Fibroblast of skin of left biceps (primary cell): ENCODE data around the gene GNAS.
"Not testable (repeated sequence)": the region's sequence is repeated elsewhere in the genome, so short reads cannot be mapped to it uniquely, and the experiment has no call there.

ENCODE experiments used
- DNase-seq, 2 experiments: peaks; one replicate each; pipeline ENCODE4 v3.0.0-alpha.2; 2013; ENCODE audit warnings: low read depth in 2 of 2

GNAS gene

GRCh38 chr20:58852543-58853271, at the start of gene GNAS:
GNAS (plus strand) TSS chr20:58852716.
- DNase-seq = no peak

- DNase-seq = no peak
Measured at GRCh38 chr20:58803533-58803932, 49.0 kb upstream of the GNAS start.

DNA sequence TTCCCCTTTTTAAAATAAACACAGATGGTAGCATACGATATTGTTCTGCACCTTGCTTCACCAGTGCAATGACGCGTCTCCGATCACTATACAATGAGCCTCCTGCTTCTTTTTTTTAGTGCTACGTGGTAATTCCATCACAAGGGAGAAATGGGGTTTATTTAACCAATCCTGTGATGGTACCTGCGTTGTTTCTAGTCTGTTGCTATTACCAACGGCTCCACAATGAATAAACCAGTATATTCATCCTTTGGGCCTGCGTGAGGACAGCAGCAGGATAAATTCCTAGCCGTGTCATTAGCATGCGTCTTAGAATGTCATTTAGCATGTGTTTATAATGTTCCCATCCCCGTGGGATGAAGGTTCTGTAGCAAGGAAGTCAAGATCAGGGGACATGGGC, 44.7 kb upstream of the GNAS start:
- no peak for DNase-seq

DNA sequence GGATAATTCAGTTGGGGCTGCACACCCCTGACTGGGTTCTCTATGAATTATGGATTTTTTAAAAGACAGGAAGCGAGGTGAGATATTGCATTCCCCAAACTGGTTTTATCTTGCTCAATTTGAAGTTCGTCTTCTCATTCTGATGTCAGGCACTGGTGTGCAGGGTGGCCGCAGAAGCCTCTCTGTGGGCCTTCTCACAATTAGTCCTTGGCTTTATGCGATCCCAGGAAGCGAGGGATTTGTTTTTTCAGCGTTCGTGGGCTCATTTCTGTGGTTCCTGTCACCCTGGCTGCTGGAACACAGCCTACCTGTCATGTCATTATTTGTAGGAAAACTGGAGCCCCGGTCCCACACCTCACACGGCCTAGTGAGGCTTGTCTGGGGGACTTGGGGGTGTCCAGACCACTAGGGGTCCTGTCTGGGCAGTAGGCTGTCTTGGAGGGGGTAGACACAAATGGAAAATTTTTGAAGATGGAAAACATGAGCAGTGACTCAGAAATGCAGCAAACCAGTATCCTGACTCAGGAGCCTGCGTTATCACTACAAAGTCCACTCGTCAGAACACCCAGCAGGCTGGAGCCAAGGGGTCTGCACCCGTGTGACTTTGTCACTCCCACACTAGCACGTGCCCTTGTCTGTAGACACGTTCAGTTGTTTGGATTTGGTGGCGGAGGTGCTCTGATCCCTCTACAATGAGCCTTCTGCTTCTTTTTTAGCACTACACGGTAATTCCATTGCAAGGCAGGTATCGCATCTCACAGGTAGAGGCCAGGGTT, 44.1 kb upstream of the GNAS start:
- DNase-seq = no peak

DNA sequence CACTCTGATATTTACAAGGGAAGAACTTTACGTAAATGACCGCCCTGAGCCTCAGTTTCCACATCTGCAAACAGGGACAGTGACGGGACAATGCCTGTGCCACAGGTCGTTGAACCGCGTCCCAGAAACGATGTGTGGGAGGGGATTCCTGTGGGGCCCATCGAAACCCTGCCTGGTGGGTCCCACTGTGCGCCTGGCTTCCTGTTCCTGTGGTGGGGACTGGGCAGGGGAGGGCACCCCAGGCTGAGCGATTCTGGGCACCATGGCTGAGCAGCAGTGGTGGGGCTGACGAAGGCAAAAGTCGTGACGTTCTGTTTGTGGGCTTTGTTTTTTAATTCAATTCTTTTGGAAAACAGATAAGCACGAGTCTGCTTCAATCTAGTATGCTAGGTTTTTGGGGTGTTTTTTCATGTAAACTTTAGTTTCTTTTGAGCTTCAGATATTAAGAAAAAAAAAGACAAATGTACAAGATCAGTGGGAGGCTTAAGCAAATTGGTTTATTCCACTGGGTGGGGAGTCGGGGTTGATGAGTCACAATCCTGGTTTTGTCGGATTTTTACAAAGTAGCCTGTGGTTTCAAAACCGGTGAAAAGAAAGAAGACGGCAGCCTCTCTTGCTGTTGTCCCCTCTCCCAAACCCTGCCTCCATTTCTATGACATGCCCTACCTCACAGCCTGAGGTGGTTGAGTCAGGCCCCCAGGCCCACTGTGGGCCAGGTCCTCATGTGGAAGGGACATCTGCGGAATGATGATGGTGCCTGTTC, 42.2 kb upstream of the GNAS start:
- DNase-seq = no peak

- DNase-seq = no peak
Measured at GRCh38 chr20:58810879-58811250, 41.7 kb upstream of the GNAS start.

DNA sequence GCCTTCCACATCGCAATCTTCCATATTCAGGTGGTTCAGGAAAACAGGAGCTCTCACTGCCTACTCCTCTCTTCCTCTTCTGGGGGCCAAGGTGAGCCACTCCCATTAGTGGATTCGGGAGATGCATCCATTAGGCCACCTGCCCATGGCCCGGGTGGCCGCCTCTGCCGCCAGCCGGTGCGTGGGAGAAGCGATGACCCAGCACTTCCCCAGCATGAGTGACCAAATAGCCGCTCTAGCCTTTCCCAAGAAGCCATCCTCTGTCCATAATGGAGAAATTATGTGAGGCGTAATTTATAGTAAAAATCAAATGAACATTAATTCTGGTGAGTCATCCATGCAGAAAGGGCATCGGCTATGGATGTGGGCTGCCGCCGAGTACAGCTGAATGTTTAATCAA, 41.2 kb upstream of the GNAS start:
- DNase-seq = no peak

- DNase-seq = no peak
Measured at GRCh38 chr20:58813369-58813768, 39.1 kb upstream of the GNAS start.

GRCh38 chr20:58815448-58815847, 37.1 kb upstream of the GNAS start:
- DNase-seq = no peak

- DNase-seq = no peak
Measured at GRCh38 chr20:58816051-58816450, 36.5 kb upstream of the GNAS start.

GRCh38 chr20:58816957-58817651, 35.4 kb upstream of the GNAS start:
- DNase-seq = no peak

GRCh38 chr20:58817748-58818147, 34.8 kb upstream of the GNAS start:
- DNase-seq = no peak

- peak; percentile 87 to 89 for DNase-seq
Measured at GRCh38 chr20:58818586-58819285, 33.8 kb upstream of the GNAS start.

- DNase-seq = no peak
Measured at GRCh38 chr20:58819921-58820320, 32.6 kb upstream of the GNAS start.

GRCh38 chr20:58820515-58820914, 32.0 kb upstream of the GNAS start:
- not testable (repeated sequence) for DNase-seq

DNA sequence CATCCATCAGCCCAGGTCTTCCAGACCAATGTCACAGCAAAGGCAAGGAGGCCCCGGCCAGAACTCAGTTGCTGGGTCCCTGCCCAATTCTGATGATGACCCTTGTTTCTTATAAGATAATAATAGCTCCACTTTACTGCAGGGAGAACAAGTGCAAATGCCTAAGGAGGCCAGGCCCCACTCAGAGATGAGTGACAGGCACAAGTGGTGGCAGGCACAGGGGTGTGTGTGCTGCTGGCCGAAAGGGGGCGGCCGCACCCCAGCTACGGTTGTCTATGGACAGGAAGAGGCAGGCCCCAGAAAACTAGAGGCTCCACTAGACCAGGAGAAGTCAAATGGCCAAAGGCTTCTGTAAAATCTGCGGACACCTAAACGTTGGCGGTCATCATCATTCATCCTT, 30.4 kb upstream of the GNAS start:
- DNase-seq = no peak

DNA sequence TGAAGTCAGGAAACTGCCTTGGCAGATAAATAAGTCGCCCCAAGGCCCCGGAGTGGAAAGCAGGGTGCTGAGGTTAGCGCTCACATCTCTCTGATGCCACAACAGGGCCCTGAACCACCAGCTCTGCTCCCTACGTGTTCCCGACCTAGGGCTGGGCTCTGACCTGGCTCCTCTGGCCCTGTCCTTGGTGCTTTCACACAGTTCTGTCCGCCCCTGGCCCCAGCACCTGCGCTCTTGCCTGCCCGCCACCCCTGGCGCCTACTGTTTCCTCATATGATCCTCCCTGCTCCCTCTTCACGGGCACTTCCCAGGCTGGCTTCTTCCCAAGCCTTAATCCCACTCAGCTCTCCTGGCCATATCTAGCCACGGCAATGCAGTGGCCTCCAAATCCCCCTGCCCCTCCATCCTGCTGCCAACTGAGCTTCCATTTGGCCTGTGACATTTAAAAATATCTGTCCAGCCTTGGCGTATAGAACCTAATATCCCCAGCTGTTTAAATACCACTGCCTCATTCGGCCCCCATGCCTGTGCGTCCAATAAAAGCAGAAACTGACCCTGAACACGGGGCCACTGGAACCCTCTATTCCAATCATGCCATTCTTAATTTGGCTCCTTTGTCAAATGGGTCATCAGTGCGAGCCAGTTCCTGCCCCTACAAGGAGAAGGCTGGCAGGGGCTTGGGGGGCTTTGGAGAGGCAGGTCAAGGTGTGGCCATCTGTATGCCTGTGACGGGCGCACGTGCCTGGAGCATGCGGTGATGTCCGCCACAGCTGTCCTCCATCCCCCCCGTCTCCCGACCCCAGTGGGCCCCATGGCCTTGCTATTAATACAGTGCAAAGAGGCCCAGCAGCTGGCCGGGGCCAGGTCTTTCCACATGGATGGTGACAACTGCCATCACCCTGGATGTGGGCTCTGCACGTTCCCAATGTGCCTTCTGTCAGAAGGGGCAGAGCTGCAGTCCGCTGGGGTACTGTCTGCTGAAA, 29.5 kb upstream of the GNAS start:
- DNase-seq = no peak

- DNase-seq = no peak
Measured at GRCh38 chr20:58824843-58825242, 27.7 kb upstream of the GNAS start.

GRCh38 chr20:58825450-58825849, 27.1 kb upstream of the GNAS start:
- DNase-seq = no peak

- no peak for DNase-seq
Measured at GRCh38 chr20:58826271-58826670, 26.2 kb upstream of the GNAS start.
